GM23338 (cell line): ENCODE data around the gene FAAP100.

Source experiments
- CREB1 ChIP-seq: fragments of 250-450 bp; sonication (Bioruptor Pico); IDR thresholded peaks from 2 replicates; pipeline ENCODE4 v1.5.0; 2020; ENCODE audit warnings: low read depth, mild to moderate bottlenecking, moderate library complexity
- CTCF ChIP-seq, 2 experiments: fragments of 200-600 bp in 1 of 2; sonication (generic) in 1 of 2; conservative IDR thresholded peaks; 2 replicates each; pipeline versions ENCODE4 v1.5.1 to v1.6.1; 2016 to 2017; ENCODE audit warnings: antibody characterized with exemption in 2 of 2, low read depth in 2 of 2, mild to moderate bottlenecking in 2 of 2, moderate library complexity in 1 of 2
- EZH2 ChIP-seq: fragments of 200-600 bp; sonication (generic); IDR thresholded peaks from one replicate; pipeline ENCODE4 v1.8.0; 2017; ENCODE audit warnings: antibody characterized with exemption, mild to moderate bottlenecking, low read depth; ENCODE audit not compliant: unreplicated experiment
- EZH2phosphoT487 ChIP-seq: fragments of 200-600 bp; sonication (generic); IDR thresholded peaks from one replicate; pipeline ENCODE4 v1.8.1; 2018; ENCODE audit warnings: antibody characterized with exemption; ENCODE audit not compliant: unreplicated experiment
- JUNB ChIP-seq: IDR thresholded peaks from one replicate; pipeline ENCODE4 v1.6.1; 2016; ENCODE audit warnings: antibody characterized with exemption; ENCODE audit not compliant: unreplicated experiment
- NANOG ChIP-seq: IDR thresholded peaks from 2 replicates; pipeline ENCODE4 v1.6.1; 2016; ENCODE audit warnings: antibody characterized with exemption, borderline replicate concordance
- POLR2AphosphoS5 ChIP-seq: IDR thresholded peaks from 2 replicates; pipeline ENCODE4 v1.6.1; 2016; ENCODE audit warnings: antibody characterized with exemption, low read depth
- REST ChIP-seq: IDR thresholded peaks from one replicate; pipeline ENCODE4 v1.6.1; 2018; ENCODE audit warnings: antibody characterized with exemption; ENCODE audit not compliant: unreplicated experiment

GRCh38 chr17:81500047-81500446 is 52.1 kb downstream of the FAAP100 start:
- no peak for TF ChIP-seq CTCF (conservative IDR thresholded peaks at IDR 0.05; ENCODE audit: low read depth in 2 of 2)
- no peak for TF ChIP-seq EZH2phosphoT487
- no peak for TF ChIP-seq REST
- no peak for TF ChIP-seq POLR2AphosphoS5
- no peak for TF ChIP-seq EZH2
- TF ChIP-seq JUNB: no peak
- TF ChIP-seq NANOG: no peak
- no peak for TF ChIP-seq CREB1 (CRISPR knock-in tag)
